DMS153 treated with DMSO at 0.1 percent for 48 hours (cell line): ENCODE data around the gene TFR2.

ENCODE experiments used
- DNase-seq: peaks from one replicate; lab custom pipeline; 2025; ENCODE audit not compliant: unreplicated experiment; lab: John Stamatoyannopoulos, UW

Gene TFR2

GRCh38 chr7:100654908-100655831 lies 13.8 kb upstream of the TFR2 start:
- DNase-seq = no peak

- DNase-seq = no peak
Measured at GRCh38 chr7:100649826-100650565, 8.6 kb upstream of the TFR2 start.

GRCh38 chr7:100642534-100642907 lies 1.2 kb upstream of the TFR2 start:
- DNase-seq = no peak

- no peak for DNase-seq
Measured at GRCh38 chr7:100641860-100642533, 645 bp upstream of the TFR2 start.

- DNase-seq = no peak
Measured at GRCh38 chr7:100640517-100641440, 573 bp downstream of the TFR2 start.

GRCh38 chr7:100639995-100640516 lies 1.3 kb downstream of the TFR2 start:
- no peak for DNase-seq

- peak; percentile 56 for DNase-seq
Measured at GRCh38 chr7:100632951-100633717, 8.2 kb downstream of the TFR2 start.

- no peak for DNase-seq
Measured at GRCh38 chr7:100630066-100630465, 11.3 kb downstream of the TFR2 start.

- DNase-seq = no peak
Measured at GRCh38 chr7:100629117-100629716, 12.1 kb downstream of the TFR2 start.

- no peak for DNase-seq
Measured at GRCh38 chr7:100627238-100627549, 14.2 kb downstream of the TFR2 start.

GRCh38 chr7:100626530-100627237 lies 14.7 kb downstream of the TFR2 start:
- peak; percentile 42 for DNase-seq

GRCh38 chr7:100626055-100626454 lies 15.3 kb downstream of the TFR2 start:
- no peak for DNase-seq

- no peak for DNase-seq
Measured at GRCh38 chr7:100623951-100624824, 17.2 kb downstream of the TFR2 start.

GRCh38 chr7:100621554-100621953 lies 19.8 kb downstream of the TFR2 start:
- no peak for DNase-seq

- no peak for DNase-seq
Measured at GRCh38 chr7:100620804-100621203, 20.5 kb downstream of the TFR2 start.

GRCh38 chr7:100620239-100620638 lies 21.1 kb downstream of the TFR2 start:
- DNase-seq = no peak

- DNase-seq = no peak
Measured at GRCh38 chr7:100614308-100614861, 27.0 kb downstream of the TFR2 start.
